GM21447 (cell line): ENCODE data around the gene TEPSIN.

Experiments used
- ATAC-seq: cut with Tn5 transposase; IDR thresholded peaks from one replicate; pipeline ENCODE4 v1.9.1; 2021; ENCODE audit not compliant: unreplicated experiment

TEPSIN gene

DNA sequence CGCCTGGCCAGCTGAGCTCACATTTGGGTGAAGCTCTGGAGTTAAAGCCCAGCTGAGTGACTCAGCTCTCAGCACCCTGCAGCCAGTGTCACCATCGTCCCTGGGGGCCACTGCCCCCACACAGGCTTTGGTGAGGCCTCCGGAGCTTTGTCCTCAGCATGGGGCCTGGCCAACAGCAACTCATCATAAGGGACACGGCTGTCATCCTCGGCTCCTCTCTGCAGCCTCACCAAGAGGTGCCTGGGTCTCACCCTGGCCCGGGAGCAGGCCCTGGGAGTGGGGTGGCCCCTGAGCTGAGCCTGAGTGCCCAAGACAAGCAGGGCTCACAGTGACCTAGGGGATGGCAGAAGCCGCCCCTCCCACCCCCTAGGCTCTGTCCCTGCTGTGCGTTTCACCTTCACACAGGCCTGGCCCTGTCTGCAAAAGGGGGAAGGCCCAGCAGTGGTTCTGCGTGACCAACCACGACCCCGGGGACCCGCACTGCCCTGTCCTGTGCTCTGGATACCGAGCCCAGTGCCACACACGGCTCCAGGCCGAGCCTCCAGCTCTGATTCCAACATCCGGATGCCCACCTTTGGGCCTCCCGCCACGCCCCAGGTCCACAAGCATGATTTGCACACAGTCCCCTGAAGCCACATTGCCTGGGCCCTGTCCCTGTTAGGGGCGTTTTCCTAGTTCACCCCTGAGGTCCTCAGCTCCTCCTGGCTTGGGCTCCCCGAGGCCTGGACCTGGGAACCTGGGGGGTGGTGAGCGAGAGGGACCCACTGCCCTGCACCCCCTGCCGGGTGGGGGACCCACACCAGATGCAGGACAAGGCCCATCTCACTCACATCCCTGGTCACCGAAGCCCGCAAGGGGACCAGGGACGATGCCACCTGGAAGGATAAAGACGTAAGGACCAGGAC is 51.0 kb downstream of the TEPSIN start:
- ATAC-seq: no peak

DNA sequence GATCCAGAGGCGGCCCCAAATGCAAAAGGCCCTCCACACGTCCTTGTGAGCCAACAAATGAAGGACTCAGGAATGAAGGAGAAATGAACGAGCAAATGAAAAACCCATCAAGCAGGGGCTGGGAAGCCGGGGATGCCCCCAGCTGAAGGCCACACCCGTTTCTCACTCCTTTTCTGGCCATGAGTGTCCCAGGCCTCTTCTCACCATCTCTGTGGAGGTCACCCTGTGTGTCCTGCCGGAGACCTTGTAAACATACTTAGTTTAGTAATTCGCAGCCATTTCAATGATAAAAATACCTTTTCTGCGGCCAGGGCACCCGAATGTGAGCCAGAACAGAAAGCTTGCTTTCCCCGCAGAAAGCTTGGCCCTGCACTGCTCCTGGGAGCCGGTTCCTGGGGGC is 51.7 kb downstream of the TEPSIN start:
- ATAC-seq: no peak

DNA sequence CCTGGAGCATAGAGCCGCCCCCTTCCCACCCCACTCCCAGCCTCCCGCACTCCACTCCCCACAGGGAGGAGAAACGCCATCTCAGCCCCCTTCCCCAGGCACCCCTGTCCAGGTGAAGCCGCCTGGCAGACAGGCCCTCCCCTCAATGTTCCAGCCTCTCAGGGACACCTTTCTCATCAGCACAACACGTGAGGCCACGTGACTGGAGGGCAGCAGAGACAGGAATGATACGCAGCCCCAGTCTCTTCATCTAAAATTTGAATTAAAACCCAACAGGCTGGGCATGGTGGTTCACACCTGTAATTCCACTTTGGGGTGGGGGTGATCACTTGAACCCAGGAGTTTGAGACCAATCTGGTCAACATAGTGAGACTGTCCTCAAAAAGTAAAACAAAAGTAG is 52.7 kb downstream of the TEPSIN start:
- no peak for ATAC-seq

DNA sequence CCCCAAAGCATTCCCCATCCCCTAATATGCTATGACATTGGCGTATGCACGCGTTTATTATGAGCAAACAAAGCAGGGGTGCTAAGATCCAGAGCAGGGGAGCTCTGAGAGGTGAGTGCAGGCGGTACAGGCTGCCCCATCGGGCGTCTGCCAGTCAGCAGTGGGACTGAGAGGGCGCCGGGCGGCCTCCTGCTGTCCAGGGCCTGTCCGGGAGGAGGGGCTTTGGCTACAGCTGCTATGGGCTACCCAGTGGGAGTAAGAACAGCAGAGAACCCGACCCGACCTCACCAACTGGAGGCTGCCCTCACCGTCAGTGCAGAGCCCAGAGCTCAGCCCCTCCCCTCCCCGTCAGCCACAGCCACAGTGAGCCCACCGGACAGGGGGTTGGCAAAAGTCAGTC is 54.3 kb downstream of the TEPSIN start:
- no peak for ATAC-seq

GRCh38 chr17:81183807-81184206 is 55.0 kb downstream of the TEPSIN start:
- no peak for ATAC-seq

GRCh38 chr17:81183316-81183715 is 55.5 kb downstream of the TEPSIN start:
- no peak for ATAC-seq

DNA sequence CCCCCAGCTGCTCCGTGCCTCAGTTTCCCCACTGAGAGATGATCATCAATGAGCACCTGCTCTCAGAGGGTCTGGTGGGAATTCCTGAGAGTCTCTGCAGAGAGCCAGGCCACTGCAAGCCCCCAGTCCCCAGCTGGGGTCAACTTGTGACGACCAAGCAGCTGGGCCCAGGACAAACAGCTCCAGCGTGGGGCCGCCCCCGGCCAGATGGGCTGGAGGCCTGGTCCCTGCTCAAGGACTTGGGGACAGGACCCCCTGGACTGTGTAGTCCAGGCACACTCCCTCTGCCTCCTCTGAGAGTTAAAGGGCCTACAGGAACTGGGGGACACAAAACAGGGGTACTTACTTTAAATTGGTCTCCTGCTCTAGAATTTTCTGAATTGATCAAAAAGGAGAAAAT is 56.3 kb downstream of the TEPSIN start:
- no peak for ATAC-seq

- ATAC-seq: no peak
Measured at GRCh38 chr17:81181811-81182185, 57.1 kb downstream of the TEPSIN start.

- ATAC-seq: no peak
Measured at GRCh38 chr17:81180836-81181810, 57.7 kb downstream of the TEPSIN start.

DNA sequence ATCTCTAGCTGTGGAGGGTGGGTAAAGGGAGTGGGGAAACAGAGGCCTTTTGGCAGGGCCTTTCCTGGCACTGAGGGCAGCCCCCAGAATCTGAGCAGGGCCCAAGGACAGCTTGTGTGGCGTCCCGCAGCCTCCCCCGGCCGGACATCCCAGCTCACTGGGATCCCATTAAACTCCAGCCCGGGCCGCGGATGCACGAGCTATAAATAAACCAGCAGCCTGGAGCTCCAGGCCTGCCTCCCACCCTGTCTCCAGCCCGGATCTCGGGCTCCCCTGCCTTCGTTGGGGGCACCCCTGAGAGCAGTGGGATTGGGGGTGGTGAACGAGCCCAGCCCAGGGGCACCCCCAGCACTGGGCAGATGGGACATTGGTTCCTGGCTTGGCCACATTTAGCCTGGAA is 59.0 kb downstream of the TEPSIN start:
- ATAC-seq: no peak

- ATAC-seq: no peak
Measured at GRCh38 chr17:81179220-81179619, 59.6 kb downstream of the TEPSIN start.
